Activated T-cell treated with anti-CD3 and anti-CD28 coated beads, Interleukin-2, amount 50 U/mL, for 1 hour (primary cell): ENCODE results near the gene NUP188.

Source experiments
- DNase-seq: peaks from one replicate; pipeline ENCODE4 v3.0.0-alpha.2; 2020

Gene NUP188, protein sequence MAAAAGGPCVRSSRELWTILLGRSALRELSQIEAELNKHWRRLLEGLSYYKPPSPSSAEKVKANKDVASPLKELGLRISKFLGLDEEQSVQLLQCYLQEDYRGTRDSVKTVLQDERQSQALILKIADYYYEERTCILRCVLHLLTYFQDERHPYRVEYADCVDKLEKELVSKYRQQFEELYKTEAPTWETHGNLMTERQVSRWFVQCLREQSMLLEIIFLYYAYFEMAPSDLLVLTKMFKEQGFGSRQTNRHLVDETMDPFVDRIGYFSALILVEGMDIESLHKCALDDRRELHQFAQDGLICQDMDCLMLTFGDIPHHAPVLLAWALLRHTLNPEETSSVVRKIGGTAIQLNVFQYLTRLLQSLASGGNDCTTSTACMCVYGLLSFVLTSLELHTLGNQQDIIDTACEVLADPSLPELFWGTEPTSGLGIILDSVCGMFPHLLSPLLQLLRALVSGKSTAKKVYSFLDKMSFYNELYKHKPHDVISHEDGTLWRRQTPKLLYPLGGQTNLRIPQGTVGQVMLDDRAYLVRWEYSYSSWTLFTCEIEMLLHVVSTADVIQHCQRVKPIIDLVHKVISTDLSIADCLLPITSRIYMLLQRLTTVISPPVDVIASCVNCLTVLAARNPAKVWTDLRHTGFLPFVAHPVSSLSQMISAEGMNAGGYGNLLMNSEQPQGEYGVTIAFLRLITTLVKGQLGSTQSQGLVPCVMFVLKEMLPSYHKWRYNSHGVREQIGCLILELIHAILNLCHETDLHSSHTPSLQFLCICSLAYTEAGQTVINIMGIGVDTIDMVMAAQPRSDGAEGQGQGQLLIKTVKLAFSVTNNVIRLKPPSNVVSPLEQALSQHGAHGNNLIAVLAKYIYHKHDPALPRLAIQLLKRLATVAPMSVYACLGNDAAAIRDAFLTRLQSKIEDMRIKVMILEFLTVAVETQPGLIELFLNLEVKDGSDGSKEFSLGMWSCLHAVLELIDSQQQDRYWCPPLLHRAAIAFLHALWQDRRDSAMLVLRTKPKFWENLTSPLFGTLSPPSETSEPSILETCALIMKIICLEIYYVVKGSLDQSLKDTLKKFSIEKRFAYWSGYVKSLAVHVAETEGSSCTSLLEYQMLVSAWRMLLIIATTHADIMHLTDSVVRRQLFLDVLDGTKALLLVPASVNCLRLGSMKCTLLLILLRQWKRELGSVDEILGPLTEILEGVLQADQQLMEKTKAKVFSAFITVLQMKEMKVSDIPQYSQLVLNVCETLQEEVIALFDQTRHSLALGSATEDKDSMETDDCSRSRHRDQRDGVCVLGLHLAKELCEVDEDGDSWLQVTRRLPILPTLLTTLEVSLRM (N-terminal part only)

DNA sequence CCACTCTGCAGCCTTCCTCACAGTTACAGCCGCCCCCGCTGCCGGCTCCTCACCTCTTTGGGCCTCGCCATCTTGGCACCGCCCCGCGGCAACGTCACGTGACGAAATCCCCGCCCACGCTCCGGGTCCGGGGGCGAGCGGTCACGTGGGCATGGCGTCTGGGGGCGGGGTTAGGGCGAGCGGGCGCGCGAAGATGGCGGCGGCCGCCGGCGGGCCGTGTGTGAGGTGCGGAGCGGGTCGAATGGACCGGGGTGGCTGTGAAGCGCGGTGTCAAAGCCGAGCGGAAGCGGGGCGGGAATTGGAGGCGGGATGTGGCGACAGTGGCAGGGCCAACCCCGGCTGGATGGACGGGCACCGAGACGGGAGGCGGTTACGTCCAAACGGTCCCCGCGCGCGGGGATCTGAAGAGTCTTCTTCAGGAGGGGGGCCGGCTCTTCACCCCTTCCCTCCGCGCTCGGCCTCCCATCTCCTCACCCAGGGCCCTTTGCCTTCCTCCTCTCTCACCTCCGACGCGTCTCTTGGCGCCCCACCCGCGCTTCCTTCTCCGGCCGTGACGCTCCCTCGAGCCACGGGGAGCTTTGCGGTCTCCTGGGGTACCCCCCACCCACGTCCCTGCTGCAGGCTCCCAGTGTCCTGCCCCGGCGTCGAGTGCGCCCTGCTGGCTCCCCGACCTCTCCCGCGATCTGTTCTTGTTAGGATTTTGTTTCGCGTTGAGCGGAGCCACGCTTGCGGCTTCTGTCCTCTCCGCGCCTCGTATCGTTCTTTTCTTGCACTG, at the start of gene NUP188, which contains the start of gene DOLK:
Gene NUP188, plus strand, starts transcription at position 173 of the 775 bp plus-strand sequence. Its CDS starts 21 bp downstream, at position 194.
Gene DOLK, minus strand, starts transcription at position 77 of the 775 bp plus-strand sequence. CDS start 300 bp downstream, outside the sequence.
- peak; percentile 100 for DNase-seq

GRCh38 chr9:128898382-128898781, 49.1 kb upstream of the NUP188 start:
- DNase-seq = no peak

- DNase-seq = no peak
Measured at GRCh38 chr9:128898845-128899565, 48.5 kb upstream of the NUP188 start.

GRCh38 chr9:128899566-128900322, 47.8 kb upstream of the NUP188 start:
- DNase-seq = no peak

DNA sequence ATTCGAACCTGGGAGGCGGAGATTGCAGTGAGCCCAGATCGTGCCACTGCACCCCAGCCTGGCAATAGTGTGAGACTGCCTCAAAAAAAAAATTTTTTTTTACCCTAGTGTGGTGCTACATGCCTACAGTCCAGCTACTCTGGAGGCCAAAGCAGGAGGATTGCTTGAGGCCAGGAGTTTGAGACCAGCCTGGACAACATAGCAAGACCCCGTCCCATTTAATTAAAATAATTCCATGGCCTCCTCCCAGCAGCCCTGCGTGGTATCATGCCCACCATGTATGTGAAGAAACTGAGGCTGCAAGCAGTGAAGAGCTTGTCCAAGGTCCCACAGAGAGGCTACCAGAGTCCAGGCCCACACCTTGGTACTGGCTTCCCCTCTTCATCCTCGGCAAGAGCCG, 46.1 kb upstream of the NUP188 start:
- no peak for DNase-seq

DNA sequence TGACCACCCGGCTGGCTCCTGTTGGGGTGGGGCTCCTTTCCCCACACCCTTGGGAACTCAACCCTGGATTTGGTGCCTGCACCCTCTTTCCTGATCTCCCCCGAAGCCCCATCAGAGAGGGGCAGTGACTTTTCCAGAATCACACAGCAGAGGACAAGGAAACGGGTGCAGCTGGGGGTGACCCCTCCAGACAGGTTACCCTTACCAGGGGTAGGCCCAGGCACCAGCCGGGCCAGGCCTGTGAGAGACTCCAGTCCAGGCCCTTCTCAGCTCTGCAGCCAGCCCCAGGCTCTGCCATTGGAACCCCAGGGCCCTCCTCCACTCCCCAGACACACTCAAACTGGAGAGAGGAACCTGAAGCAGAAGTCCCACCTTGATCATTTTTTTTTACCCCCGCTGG, 45.7 kb upstream of the NUP188 start:
- DNase-seq = no peak

DNA sequence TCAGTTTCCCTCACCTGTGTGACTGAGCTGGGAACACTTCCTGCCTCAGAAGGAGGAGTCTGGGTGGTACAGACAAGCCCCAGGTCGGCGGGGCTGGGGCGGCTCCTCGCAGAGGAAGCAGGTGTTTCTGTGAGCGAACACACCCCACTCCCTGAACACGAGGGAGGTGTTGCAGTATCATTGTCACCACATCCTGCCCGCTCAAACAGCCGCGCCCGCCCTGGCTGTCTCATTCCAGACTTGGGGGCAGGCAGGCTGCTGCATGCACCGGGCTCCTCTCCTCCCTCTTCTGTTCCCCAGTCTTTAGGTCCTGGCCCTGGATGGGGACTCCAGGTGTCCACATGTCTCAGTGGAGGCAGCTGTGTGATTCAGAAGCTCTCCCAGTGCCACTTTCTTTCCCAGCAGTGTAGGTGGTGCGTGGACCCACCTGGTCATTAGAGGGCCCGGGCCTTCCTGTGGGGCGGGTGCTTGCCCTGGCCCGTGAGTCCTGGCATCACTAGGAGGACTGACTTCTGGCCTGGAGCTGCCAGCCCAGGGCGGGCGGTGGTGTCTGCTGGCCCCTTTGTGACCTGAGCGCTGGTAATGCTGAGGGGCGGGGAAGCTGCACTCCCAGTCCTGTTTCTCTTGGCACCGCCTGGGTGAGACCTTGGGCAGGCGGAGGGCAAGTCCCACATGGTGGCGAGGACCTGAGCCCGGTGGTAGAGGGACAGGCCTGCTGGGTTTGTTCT, 45.0 kb upstream of the NUP188 start:
- DNase-seq = peak; percentile 85

- no peak for DNase-seq
Measured at GRCh38 chr9:128903079-128903461, 44.4 kb upstream of the NUP188 start.

DNA sequence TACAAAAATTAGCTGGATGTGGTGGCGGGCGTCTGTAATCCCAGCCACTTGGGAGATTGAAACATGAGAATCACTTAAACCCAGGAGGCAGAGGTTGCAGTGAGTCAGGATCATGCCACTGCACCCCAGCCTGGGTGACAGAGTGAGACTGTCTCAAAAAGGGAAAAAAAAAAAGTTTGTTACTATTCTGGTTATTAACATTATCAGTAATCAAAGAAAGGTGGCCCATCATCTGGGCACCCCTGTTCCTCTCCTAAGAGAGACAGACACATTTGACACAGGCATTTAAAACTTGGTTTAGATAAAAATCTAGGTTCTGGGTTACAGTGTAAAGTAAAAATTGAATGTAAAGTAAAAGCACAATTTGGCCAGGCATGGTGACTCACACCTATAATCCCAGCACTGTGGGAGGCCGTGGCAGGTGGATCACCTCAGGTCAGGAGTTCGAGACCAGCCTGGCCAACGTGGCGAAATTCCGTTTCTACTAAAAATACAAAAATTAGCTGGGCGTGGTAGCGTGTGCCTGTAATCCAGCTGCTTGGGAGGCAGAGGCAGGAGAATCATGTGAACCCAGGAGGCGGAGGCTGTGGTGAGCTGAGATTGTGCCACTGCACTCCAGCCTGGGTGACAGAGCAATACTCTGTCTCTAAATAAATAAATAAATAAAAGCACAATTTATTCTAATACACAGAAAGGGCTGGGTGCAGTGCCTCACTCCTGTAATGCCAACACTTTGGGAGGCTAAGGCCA, 43.5 kb upstream of the NUP188 start:
- DNase-seq = no peak

DNA sequence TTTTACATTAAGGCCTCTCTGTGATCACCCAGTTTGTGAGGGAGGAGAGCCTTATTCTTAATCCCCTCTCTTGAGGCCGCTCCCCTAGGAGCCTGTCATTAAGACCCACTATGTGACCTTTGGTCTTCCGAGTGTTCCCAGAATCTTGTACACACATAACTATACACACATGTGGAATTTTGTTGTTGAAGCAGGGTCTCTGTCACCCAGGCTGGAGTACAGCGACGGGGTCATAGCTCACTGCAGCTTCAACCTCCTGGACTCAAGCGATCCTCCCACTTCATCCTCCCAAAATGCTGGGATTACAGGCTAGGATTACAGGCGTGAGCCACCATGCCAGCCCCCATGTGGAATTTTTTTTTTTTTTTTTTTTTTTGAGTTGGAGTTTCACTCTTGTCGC, 41.5 kb upstream of the NUP188 start:
- DNase-seq = no peak

- DNase-seq = no peak
Measured at GRCh38 chr9:128906741-128907140, 40.8 kb upstream of the NUP188 start.

DNA sequence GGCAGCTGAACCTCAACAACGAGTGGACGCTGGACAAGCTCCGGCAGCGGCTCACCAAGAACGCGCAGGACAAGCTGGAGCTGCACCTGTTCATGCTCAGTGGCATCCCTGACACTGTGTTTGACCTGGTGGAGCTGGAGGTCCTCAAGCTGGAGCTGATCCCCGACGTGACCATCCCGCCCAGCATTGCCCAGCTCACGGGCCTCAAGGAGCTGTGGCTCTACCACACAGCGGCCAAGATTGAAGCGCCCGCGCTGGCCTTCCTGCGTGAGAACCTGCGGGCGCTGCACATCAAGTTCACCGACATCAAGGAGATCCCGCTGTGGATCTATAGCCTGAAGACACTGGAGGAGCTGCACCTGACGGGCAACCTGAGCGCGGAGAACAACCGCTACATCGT, 39.1 kb upstream of the NUP188 start:
- no peak for DNase-seq

GRCh38 chr9:128909859-128910258, 37.6 kb upstream of the NUP188 start:
- no peak for DNase-seq

GRCh38 chr9:128910906-128911305, 36.6 kb upstream of the NUP188 start:
- DNase-seq = no peak

DNA sequence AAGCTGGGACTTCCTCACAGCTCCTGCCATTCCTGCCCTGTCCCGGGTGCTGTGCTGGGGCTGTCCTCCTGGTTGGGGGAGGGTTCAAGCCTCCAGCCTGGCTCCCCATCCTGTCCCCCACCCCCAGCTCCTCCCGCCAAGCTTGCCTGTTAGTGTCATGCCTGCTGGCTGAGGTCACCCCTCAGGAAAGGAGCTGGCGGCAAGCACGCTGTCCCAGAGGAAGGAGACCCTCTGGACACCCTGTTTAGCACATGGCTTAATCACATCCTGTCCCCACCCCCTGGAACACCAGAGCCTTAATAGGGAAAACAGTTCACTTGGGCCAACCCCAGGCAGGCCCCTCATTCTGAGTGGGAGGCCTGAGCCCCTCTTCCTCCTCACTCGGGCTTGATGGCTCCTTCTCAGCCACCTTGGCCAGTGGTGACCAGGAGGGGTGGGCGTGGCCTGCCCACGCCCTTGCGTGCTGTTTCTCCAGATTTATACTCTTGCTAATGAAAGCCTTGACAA, 35.9 kb upstream of the NUP188 start:
- no peak for DNase-seq

- DNase-seq = no peak
Measured at GRCh38 chr9:128912270-128912853, 35.1 kb upstream of the NUP188 start.

GRCh38 chr9:128913048-128913900, 34.2 kb upstream of the NUP188 start:
- DNase-seq = no peak
